Muscle of leg (tissue), 11 donors: ENCODE measurements around the gene BID. TPM values are rescaled to one million over a fixed set of nuclear protein-coding genes. Genes with fewer than 3 reads are reported as not detected.
A peak's percentile ranks its signal among the peaks of the same experiment; 100 is the strongest.

ENCODE experiments used
- DNase-seq: peaks from one replicate; pipeline ENCODE4 v3.0.0; 2013
- H3K27ac ChIP-seq: one replicate; pipeline ENCODE4 v1.5.1; 2013; ENCODE audit warnings: mild to moderate bottlenecking, low read length, control low read depth
- H3K27me3 ChIP-seq: one replicate; pipeline ENCODE4 v1.6.1; 2013; ENCODE audit warnings: low read length; ENCODE audit not compliant: control insufficient read depth, insufficient read depth
- H3K36me3 ChIP-seq: one replicate; pipeline ENCODE4 v1.6.1; 2013; ENCODE audit warnings: low read length; ENCODE audit not compliant: control insufficient read depth, insufficient read depth
- H3K4me1 ChIP-seq: one replicate; pipeline ENCODE4 v1.6.1; 2013; ENCODE audit warnings: low read length; ENCODE audit not compliant: control insufficient read depth, insufficient read depth
- H3K4me3 ChIP-seq: one replicate; pipeline ENCODE4 v1.5.1; 2013; ENCODE audit warnings: low read length, control low read depth
- H3K9me3 ChIP-seq: replicated peaks from 2 replicates; pipeline ENCODE4 v1.6.1; 2013; ENCODE audit warnings: low read depth, low read length; ENCODE audit not compliant: control insufficient read depth
- WGBS: methylation state at CpG from one replicate; pipeline ENCODE4 v1.1.5; 2013; ENCODE audit warnings: missing lambda C conversion rate; ENCODE audit not compliant: insufficient coverage; 5-methylcytosine and 5-hydroxymethylcytosine counted together
- polyA plus RNA-seq, 8 donors: library from polyadenylated mRNA; unstranded; fragments of 120-200 nt; gene quantifications; one replicate each; pipeline versions ENCODE4 v1.2.1 to v1.2.3, GENCODE V29; 2013; ENCODE audit warnings: inconsistent platforms in 1 of 8, low replicate concordance in 1 of 8; ENCODE audit not compliant: insufficient read length in 8 of 8, insufficient read depth in 1 of 8
- total RNA-seq: library from RNA; stranded (reverse); fragments of 120-200 nt; gene quantifications from one replicate; pipeline ENCODE4 v1.2.4, GENCODE V29; 2013

BID gene
- total and polyA plus RNA-seq, 9 donors = 16.0 to 20.5 (median 18.0) TPM

GRCh38 chr22:17724241-17724640, 50.0 kb downstream of the BID start:
- no CpG with 5 or more reads among the region's 5 CpGs for WGBS
- no peak overlapping the region for H3K4me3 ChIP-seq
- H3K9me3 ChIP-seq = no peaks in the 10 kb centered on the region
- H3K27ac ChIP-seq = peak overlapping the region; percentile 82
- peaks cover 26% of the 10 kb centered on the region for H3K4me1 ChIP-seq
- no peaks in the 10 kb centered on the region for H3K27me3 ChIP-seq
- H3K36me3 ChIP-seq = peaks cover 28% of the 10 kb centered on the region
- no peak for DNase-seq

- Histone ChIP-seq H3K4me3 (no peak overlapping the region), H3K36me3 (peaks cover 3% of the 10 kb centered on the region), H3K9me3 (no peaks in the 10 kb centered on the region), H3K27ac (no peak overlapping the region), H3K4me1 (peaks cover 3% of the 10 kb centered on the region), H3K27me3 (no peaks in the 10 kb centered on the region)
- no peak for DNase-seq
- 100% methylated on average over 1 of the region's 5 CpGs for WGBS
These were observed 54.4 kb downstream of the BID start for GRCh38 chr22:17719911-17720310.

GRCh38 chr22:17717708-17718107, 56.6 kb downstream of the BID start:
- H3K27ac ChIP-seq = no peak overlapping the region
- 90% methylated on average over 4 of the region's 4 CpGs for WGBS
- DNase-seq = no peak
- H3K36me3 ChIP-seq = no peaks in the 10 kb centered on the region
- no peaks in the 10 kb centered on the region for H3K4me1 ChIP-seq
- no peaks in the 10 kb centered on the region for H3K9me3 ChIP-seq
- H3K4me3 ChIP-seq = no peak overlapping the region
- H3K27me3 ChIP-seq = no peaks in the 10 kb centered on the region

- Histone ChIP-seq H3K27me3 (no peaks in the 10 kb centered on the region), H3K36me3 (no peaks in the 10 kb centered on the region), H3K4me1 (no peaks in the 10 kb centered on the region), H3K27ac (no peak overlapping the region), H3K9me3 (no peaks in the 10 kb centered on the region), H3K4me3 (no peak overlapping the region)
- WGBS = no CpG with 5 or more reads among the region's 3 CpGs
- no peak for DNase-seq
These were observed 57.7 kb downstream of the BID start for GRCh38 chr22:17716529-17716928.

- Histone ChIP-seq H3K4me3 (no peak overlapping the region), H3K36me3 (peaks cover 4% of the 10 kb centered on the region)
- no peak for DNase-seq
These were observed 61.8 kb downstream of the BID start for GRCh38 chr22:17712441-17712840.

GRCh38 chr22:17710023-17710422, 64.2 kb downstream of the BID start:
- Histone ChIP-seq H3K36me3 (peaks cover 12% of the 10 kb centered on the region), H3K27me3 (no peaks in the 10 kb centered on the region), H3K27ac (no peak overlapping the region), H3K4me1 (no peaks in the 10 kb centered on the region), H3K9me3 (no peaks in the 10 kb centered on the region), H3K4me3 (no peak overlapping the region)
- WGBS = 89% methylated on average over 3 of the region's 5 CpGs
- DNase-seq = no peak

More at GRCh38 chr22:17712441-17712840, 61.8 kb downstream of the BID start:
- Histone ChIP-seq H3K9me3 (no peaks in the 10 kb centered on the region), H3K27me3 (no peaks in the 10 kb centered on the region), H3K4me1 (no peaks in the 10 kb centered on the region), H3K27ac (no peak overlapping the region)
- WGBS = no CpG with 5 or more reads among the region's 2 CpGs

- Histone ChIP-seq H3K27me3 (no peaks in the 10 kb centered on the region), H3K4me3 (no peak overlapping the region), H3K9me3 (no peaks in the 10 kb centered on the region), H3K36me3 (peaks cover 16% of the 10 kb centered on the region), H3K4me1 (no peaks in the 10 kb centered on the region), H3K27ac (no peak overlapping the region)
- WGBS = no CpG with 5 or more reads among the region's 3 CpGs
- DNase-seq = peak; percentile 37
These were observed 66.7 kb downstream of the BID start for GRCh38 chr22:17707526-17707925.

- H3K27ac ChIP-seq = no peak overlapping the region
- H3K36me3 ChIP-seq = peaks cover 20% of the 10 kb centered on the region
- H3K27me3 ChIP-seq = no peaks in the 10 kb centered on the region
- DNase-seq = no peak
- no peak overlapping the region for H3K4me3 ChIP-seq
- H3K9me3 ChIP-seq = no peaks in the 10 kb centered on the region
- WGBS = no CpG with 5 or more reads among the region's 1 CpG
- no peaks in the 10 kb centered on the region for H3K4me1 ChIP-seq
These were observed 67.3 kb downstream of the BID start for GRCh38 chr22:17706947-17707346.

- Histone ChIP-seq H3K27me3 (no peaks in the 10 kb centered on the region), H3K27ac (no peak overlapping the region), H3K9me3 (no peaks in the 10 kb centered on the region), H3K4me3 (no peak overlapping the region), H3K4me1 (no peaks in the 10 kb centered on the region), H3K36me3 (peaks cover 17% of the 10 kb centered on the region)
- WGBS = no CpG with 5 or more reads among the region's 9 CpGs
- DNase-seq = peak; percentile 69
These were observed 68.0 kb downstream of the BID start for GRCh38 chr22:17705951-17706900.

GRCh38 chr22:17705546-17705945, 68.7 kb downstream of the BID start:
- Histone ChIP-seq H3K27me3 (no peaks in the 10 kb centered on the region), H3K27ac (no peak overlapping the region), H3K9me3 (no peaks in the 10 kb centered on the region), H3K4me1 (no peaks in the 10 kb centered on the region), H3K4me3 (no peak overlapping the region), H3K36me3 (peaks cover 17% of the 10 kb centered on the region)
- WGBS = 100% methylated on average over 3 of the region's 7 CpGs
- no peak for DNase-seq
